ENCODE results near the gene RBCK1. TPM values are rescaled to one million over a fixed set of nuclear protein-coding genes. Genes with fewer than 3 reads are reported as not detected.

Gene RBCK1
- total and polyA plus RNA-seq, 9 of the 15 experiments (the other 6 are each of a cell fraction or from before 2014, with no cell fraction given) = 5.9 to 59.3 (median 26.5) TPM

DNA sequence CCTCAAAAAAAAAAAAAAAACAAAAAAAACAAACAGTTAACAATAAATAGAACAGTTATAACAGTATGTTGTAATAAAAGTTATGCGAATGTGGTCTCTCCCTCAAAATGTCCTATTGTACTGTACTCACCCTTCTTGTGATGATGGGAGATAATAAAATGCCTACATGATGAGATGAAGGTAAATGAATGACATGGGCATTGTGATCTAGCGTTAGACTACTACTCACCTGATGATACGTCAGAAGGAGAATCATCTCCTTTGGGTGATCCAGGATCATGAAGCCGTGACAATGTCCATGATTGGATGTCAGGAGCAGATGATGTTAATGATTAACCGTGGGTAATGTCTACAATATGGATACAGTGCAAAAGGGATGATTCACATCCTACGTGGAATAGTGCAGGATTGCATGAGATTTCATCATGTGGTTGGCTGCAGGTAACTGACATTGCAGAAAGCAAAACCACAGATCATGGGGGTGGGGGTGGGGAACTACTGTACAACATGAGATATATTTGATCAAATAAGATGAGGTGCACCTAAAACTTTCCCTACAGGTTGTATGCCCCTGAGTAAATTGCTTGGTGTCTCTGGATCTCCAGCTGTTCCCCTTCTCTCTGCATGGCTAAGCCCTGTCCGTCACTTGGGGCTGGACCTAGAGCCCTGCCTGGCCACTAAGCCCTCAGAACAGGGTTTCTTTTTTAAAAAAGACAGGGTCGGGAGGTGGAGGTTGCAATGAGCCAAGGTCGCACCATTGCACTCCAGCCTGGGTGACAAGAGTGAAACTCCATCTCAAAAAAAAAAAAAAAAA, 6.2 kb upstream of the RBCK1 start (continued):
- TF ChIP-seq, protein P1, sequence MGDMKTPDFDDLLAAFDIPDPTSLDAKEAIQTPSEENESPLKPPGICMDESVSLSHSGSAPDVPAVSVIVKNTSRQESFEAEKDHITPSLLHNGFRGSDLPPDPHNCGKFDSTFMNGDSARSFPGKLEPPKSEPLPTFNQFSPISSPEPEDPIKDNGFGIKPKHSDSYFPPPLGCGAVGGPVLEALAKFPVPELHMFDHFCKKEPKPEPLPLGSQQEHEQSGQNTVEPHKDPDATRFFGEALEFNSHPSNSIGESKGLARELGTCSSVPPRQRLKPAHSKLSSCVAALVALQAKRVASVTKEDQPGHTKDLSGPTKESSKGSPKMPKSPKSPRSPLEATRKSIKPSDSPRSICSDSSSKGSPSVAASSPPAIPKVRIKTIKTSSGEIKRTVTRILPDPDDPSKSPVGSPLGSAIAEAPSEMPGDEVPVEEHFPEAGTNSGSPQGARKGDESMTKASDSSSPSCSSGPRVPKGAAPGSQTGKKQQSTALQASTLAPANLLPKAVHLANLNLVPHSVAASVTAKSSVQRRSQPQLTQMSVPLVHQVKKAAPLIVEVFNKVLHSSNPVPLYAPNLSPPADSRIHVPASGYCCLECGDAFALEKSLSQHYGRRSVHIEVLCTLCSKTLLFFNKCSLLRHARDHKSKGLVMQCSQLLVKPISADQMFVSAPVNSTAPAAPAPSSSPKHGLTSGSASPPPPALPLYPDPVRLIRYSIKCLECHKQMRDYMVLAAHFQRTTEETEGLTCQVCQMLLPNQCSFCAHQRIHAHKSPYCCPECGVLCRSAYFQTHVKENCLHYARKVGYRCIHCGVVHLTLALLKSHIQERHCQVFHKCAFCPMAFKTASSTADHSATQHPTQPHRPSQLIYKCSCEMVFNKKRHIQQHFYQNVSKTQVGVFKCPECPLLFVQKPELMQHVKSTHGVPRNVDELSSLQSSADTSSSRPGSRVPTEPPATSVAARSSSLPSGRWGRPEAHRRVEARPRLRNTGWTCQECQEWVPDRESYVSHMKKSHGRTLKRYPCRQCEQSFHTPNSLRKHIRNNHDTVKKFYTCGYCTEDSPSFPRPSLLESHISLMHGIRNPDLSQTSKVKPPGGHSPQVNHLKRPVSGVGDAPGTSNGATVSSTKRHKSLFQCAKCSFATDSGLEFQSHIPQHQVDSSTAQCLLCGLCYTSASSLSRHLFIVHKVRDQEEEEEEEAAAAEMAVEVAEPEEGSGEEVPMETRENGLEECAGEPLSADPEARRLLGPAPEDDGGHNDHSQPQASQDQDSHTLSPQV (IDR thresholded peaks at IDR 0.05) = peak; percentile 74
- TF ChIP-seq LEF1 (IDR thresholded peaks at IDR 0.05) (peak; percentile 87; the same call in 1 of the 2 replicates), ZNF347 (CRISPR knock-in tag; IDR thresholded peaks at IDR 0.05; ENCODE audit: low read depth) (no peak), MTA3 (IDR thresholded peaks at IDR 0.05; ENCODE audit: borderline replicate concordance) (peak; percentile 76; the same call in 1 of the 2 replicates), CTBP1 (IDR thresholded peaks at IDR 0.05; ENCODE audit: borderline replicate concordance) (peak; percentile 97), HDAC8 (tag; IDR thresholded peaks at IDR 0.05) (0 out of 2 replicates have a peak, but pooled peaks have one; percentile 25), ZNF507 (tag; conservative IDR thresholded peaks at IDR 0.05) (no peak), CBX1 (IDR thresholded peaks at IDR 0.05; ENCODE audit: low read depth) (no peak), TEAD4 (IDR thresholded peaks at IDR 0.05; ENCODE audit: low read length) (peak; percentile 63; the same call in 1 of the 2 replicates), TEAD4 (CRISPR knock-in tag; IDR thresholded peaks at IDR 0.05; ENCODE audit: borderline replicate concordance) (no peak), E2F3 (CRISPR knock-in tag; IDR thresholded peaks at IDR 0.05) (no peak), NFATC3 (IDR thresholded peaks at IDR 0.05) (no peak), STAT5B (CRISPR knock-in tag; IDR thresholded peaks at IDR 0.05) (no peak), BDP1 (IDR thresholded peaks at IDR 0.05; ENCODE audit: insufficient read depth, insufficient read length) (no peak), MBD2 (IDR thresholded peaks at IDR 0.05; ENCODE audit: borderline replicate concordance, low read depth) (no peak)
- TF ChIP-seq, protein P2, sequence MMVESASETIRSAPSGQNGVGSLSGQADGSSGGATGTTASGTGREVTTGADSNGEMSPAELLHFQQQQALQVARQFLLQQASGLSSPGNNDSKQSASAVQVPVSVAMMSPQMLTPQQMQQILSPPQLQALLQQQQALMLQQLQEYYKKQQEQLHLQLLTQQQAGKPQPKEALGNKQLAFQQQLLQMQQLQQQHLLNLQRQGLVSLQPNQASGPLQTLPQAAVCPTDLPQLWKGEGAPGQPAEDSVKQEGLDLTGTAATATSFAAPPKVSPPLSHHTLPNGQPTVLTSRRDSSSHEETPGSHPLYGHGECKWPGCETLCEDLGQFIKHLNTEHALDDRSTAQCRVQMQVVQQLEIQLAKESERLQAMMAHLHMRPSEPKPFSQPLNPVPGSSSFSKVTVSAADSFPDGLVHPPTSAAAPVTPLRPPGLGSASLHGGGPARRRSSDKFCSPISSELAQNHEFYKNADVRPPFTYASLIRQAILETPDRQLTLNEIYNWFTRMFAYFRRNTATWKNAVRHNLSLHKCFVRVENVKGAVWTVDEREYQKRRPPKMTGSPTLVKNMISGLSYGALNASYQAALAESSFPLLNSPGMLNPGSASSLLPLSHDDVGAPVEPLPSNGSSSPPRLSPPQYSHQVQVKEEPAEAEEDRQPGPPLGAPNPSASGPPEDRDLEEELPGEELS (CRISPR knock-in tag; IDR thresholded peaks at IDR 0.05; ENCODE audit: borderline replicate concordance) = no peak
- TF ChIP-seq, protein P3, sequence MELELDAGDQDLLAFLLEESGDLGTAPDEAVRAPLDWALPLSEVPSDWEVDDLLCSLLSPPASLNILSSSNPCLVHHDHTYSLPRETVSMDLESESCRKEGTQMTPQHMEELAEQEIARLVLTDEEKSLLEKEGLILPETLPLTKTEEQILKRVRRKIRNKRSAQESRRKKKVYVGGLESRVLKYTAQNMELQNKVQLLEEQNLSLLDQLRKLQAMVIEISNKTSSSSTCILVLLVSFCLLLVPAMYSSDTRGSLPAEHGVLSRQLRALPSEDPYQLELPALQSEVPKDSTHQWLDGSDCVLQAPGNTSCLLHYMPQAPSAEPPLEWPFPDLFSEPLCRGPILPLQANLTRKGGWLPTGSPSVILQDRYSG (tag; conservative IDR thresholded peaks at IDR 0.05; ENCODE audit: low read depth) = 0 out of 2 replicates have a peak, but pooled peaks have one; percentile 24
- TF ChIP-seq, protein P4, sequence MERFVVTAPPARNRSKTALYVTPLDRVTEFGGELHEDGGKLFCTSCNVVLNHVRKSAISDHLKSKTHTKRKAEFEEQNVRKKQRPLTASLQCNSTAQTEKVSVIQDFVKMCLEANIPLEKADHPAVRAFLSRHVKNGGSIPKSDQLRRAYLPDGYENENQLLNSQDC (CRISPR knock-in tag; IDR thresholded peaks at IDR 0.05) = no peak
